SK-N-SH treated with all-trans-retinoic acid at 6 μM for 48 hours (cell line): Measurements from ENCODE around the gene TMEM87A.

ENCODE experiments used
- CREB5 ChIP-seq: fragments of 250-450 bp; sonication (Bioruptor Pico); IDR thresholded peaks from 2 replicates; pipeline ENCODE4 v1.5.1; 2020; ENCODE audit warnings: low read depth, mild to moderate bottlenecking, moderate library complexity
- ESRRG ChIP-seq: fragments of 250-450 bp; sonication (Bioruptor Pico); IDR thresholded peaks from 2 replicates; pipeline ENCODE4 v1.6.1; 2021; ENCODE audit warnings: mild to moderate bottlenecking
- ISL1 ChIP-seq: fragments of 250-450 bp; sonication (Bioruptor Pico); IDR thresholded peaks from 2 replicates; pipeline ENCODE4 v2.1.2; 2022; ENCODE audit warnings: mild to moderate bottlenecking, moderate library complexity
- PATZ1 ChIP-seq: fragments of 250-450 bp; sonication (Bioruptor Pico); IDR thresholded peaks from 2 replicates; pipeline ENCODE4 v1.8.0; 2020; ENCODE audit warnings: mild to moderate bottlenecking, moderate library complexity, borderline replicate concordance
- RARB ChIP-seq: fragments of 250-450 bp; sonication (Bioruptor Pico); IDR thresholded peaks from 2 replicates; pipeline ENCODE4 v1.8.0; 2021; ENCODE audit warnings: mild to moderate bottlenecking, moderate library complexity
- SNAI2 ChIP-seq: fragments of 250-450 bp; sonication (Bioruptor Pico); IDR thresholded peaks from 2 replicates; pipeline ENCODE4 v1.5.0; 2020; ENCODE audit warnings: mild to moderate bottlenecking, moderate library complexity
- TCF4 ChIP-seq: fragments of 250-450 bp; sonication (Bioruptor Pico); IDR thresholded peaks from 2 replicates; pipeline ENCODE4 v1.8.0; 2021; ENCODE audit warnings: mild to moderate bottlenecking, moderate library complexity, borderline replicate concordance
- ZNF565 ChIP-seq: fragments of 450-650 bp; formaldehyde crosslinking; conservative IDR thresholded peaks from 2 replicates; pipeline ENCODE4 v1.5.0; 2020; ENCODE audit warnings: low read depth, mild to moderate bottlenecking, moderate library complexity
- ZNF70 ChIP-seq: fragments of 450-650 bp; formaldehyde crosslinking; IDR thresholded peaks from 2 replicates; pipeline ENCODE4 v1.5.0; 2020; ENCODE audit warnings: mild to moderate bottlenecking, moderate library complexity
- ZNF8 ChIP-seq: fragments of 450-650 bp; formaldehyde crosslinking; IDR thresholded peaks from 2 replicates; pipeline ENCODE4 v1.5.0; 2020; ENCODE audit warnings: mild to moderate bottlenecking, moderate library complexity

- TF ChIP-seq ISL1 (CRISPR knock-in tag): no peak
- no peak for TF ChIP-seq RARB
- no peak for TF ChIP-seq PATZ1
- TF ChIP-seq CREB5 (CRISPR knock-in tag): no peak
- TF ChIP-seq ZNF70: no peak
- no peak for TF ChIP-seq SNAI2 (CRISPR knock-in tag)
- TF ChIP-seq ESRRG: no peak
- TF ChIP-seq ZNF8 (CRISPR knock-in tag): no peak
- TF ChIP-seq TCF4 (CRISPR knock-in tag): no peak
- TF ChIP-seq ZNF565: no peak
Observed at GRCh38 chr15:42184296-42184695, 88.9 kb downstream of the TMEM87A start.
